ENCODE data around the gene ITGB3BP. TPM values are rescaled to one million over a fixed set of nuclear protein-coding genes. Genes with fewer than 3 reads are reported as not detected.

Gene ITGB3BP
- total RNA-seq, 1 donor from 2014 or later: 9.2 TPM

DNA sequence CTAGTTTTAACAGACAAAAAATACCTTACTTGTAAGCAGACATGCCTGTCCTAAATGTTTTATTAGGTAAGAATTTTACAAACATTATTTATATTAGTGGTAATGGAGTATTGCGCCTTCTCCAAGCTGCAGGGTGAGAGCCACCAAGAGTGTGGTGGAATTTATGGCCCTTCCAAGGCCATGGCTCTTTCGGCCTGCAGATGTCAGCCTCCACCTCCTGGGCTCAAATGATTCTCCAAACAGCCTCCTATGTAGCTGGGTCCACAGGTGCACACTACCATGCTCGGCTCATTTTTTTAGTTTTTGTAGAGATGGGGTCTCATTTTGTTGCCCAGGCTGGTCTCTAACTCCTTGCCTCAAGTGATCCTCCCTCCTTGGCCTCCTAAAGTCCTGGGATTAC is 56.3 kb downstream of the ITGB3BP start:
- DNase-seq (ENCODE audit: low read depth): no peak
- TF ChIP-seq, protein P1, sequence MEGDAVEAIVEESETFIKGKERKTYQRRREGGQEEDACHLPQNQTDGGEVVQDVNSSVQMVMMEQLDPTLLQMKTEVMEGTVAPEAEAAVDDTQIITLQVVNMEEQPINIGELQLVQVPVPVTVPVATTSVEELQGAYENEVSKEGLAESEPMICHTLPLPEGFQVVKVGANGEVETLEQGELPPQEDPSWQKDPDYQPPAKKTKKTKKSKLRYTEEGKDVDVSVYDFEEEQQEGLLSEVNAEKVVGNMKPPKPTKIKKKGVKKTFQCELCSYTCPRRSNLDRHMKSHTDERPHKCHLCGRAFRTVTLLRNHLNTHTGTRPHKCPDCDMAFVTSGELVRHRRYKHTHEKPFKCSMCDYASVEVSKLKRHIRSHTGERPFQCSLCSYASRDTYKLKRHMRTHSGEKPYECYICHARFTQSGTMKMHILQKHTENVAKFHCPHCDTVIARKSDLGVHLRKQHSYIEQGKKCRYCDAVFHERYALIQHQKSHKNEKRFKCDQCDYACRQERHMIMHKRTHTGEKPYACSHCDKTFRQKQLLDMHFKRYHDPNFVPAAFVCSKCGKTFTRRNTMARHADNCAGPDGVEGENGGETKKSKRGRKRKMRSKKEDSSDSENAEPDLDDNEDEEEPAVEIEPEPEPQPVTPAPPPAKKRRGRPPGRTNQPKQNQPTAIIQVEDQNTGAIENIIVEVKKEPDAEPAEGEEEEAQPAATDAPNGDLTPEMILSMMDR (IDR thresholded peaks at IDR 0.05; ENCODE audit: insufficient read depth, low read length, poor library complexity, severe bottlenecking): no peak
- H3K27me3 ChIP-seq (ENCODE audit: control insufficient read depth, insufficient read depth, low read length): no peaks in the 10 kb centered on the region
- no peak overlapping the region for H3K4me3 ChIP-seq (ENCODE audit: low read depth, low read length)
- no peaks in the 10 kb centered on the region for H3K36me3 ChIP-seq (ENCODE audit: control insufficient read depth, insufficient read depth, low read length)

DNA sequence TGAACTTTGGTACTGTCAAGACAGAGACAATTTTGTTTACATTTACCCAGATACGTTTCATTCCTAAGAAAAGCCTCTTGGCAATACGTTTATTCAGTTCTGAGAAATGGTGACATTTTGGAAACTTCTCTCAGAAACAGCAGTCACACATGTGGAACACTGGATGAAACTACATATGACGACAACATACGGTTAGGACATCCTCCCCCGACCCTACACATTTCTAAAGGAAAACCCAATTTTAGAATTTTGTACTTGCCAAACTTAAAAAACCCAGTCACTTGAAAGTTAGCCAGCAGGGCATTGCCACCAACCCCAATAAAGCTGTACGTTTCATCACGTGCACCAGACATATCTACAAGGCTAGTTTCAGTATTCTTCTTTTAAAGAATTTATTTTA is 56.8 kb downstream of the ITGB3BP start:
- no peaks in the 10 kb centered on the region for H3K36me3 ChIP-seq (ENCODE audit: control insufficient read depth, insufficient read depth, low read length)
- H3K27me3 ChIP-seq (ENCODE audit: control insufficient read depth, insufficient read depth, low read length): no peaks in the 10 kb centered on the region
- TF ChIP-seq, protein P1 (IDR thresholded peaks at IDR 0.05; ENCODE audit: insufficient read depth, low read length, poor library complexity, severe bottlenecking): no peak
- no peak for DNase-seq (ENCODE audit: low read depth)
- H3K4me3 ChIP-seq (ENCODE audit: low read depth, low read length): no peak overlapping the region

DNA sequence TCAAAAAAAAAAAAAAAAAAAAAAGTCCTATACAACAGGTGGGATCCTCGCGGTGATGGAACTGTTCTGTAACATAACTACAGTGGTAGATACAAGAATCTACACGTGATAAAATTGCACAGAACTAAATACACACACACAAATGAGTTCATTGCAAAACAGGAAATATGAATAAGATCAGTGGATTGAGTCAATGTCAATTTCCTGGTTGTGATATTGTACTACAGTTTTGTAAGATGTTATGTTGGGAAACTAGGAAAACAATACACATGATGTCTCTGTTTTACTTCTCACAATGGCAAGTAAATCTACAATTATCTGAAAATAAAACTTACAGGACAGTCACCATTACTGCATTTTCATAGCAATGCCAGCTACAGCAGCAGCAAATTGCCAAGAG is 59.8 kb downstream of the ITGB3BP start:
- TF ChIP-seq, protein P1 (IDR thresholded peaks at IDR 0.05; ENCODE audit: insufficient read depth, low read length, poor library complexity, severe bottlenecking): no peak
- no peak for DNase-seq (ENCODE audit: low read depth)
- Histone ChIP-seq H3K27me3 (ENCODE audit: control insufficient read depth, insufficient read depth, low read length) (no peaks in the 10 kb centered on the region), H3K36me3 (ENCODE audit: control insufficient read depth, insufficient read depth, low read length) (no peaks in the 10 kb centered on the region), H3K4me3 (ENCODE audit: low read depth, low read length) (no peak overlapping the region)

DNA sequence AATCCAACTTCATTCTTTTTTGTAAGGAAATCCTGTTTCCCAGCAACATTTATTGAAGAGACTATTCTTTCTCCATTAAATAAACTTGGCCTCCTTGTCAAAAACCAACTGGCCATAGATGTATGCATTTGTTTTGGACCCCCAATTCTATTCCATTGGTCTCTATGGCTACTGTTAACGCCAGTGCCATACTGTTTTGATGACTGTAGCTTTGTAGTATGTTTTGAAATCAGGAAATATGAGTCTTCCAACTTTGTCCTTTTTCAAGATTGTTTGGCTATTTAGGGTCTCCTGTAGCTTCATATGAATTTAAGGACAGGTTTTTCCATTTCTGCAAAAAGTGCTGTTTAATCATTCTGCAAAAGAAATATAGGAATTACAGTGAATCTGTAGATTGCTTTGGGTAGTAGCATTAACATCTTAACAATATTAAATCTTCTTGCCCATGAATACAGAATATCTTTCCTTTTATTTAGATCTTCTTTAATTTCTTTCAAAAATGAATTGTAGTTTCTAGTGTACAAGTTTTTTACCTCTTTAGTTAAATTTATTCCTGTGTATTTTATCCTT is 61.3 kb downstream of the ITGB3BP start:
- no peaks in the 10 kb centered on the region for H3K27me3 ChIP-seq (ENCODE audit: control insufficient read depth, insufficient read depth, low read length)
- H3K4me3 ChIP-seq (ENCODE audit: low read depth, low read length): no peak overlapping the region
- TF ChIP-seq, protein P1 (IDR thresholded peaks at IDR 0.05; ENCODE audit: insufficient read depth, low read length, poor library complexity, severe bottlenecking): no peak
- no peak for DNase-seq (ENCODE audit: low read depth)
- H3K36me3 ChIP-seq (ENCODE audit: control insufficient read depth, insufficient read depth, low read length): no peaks in the 10 kb centered on the region

DNA sequence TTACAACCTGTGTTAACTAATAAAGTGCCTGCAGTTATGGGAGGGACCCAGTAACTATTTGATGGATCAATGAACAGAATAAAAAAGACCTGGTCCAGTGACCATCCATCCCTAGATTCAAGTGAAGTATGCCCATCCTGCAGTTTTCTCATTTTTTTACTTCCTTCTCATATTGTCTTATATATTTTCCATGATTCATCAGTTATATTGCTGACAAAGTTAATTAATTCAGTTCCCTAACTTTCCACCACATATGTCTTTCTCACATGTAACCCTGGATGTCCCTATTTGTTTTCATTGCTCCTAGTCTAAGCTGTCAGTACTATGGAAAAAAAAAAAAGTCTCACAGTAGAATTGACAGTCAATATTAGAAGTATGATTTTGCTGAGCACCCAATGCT is 64.3 kb downstream of the ITGB3BP start:
- Histone ChIP-seq H3K36me3 (ENCODE audit: control insufficient read depth, insufficient read depth, low read length) (no peaks in the 10 kb centered on the region), H3K27me3 (ENCODE audit: control insufficient read depth, insufficient read depth, low read length) (no peaks in the 10 kb centered on the region), H3K4me3 (ENCODE audit: low read depth, low read length) (no peak overlapping the region)
- DNase-seq (ENCODE audit: low read depth): no peak
- TF ChIP-seq, protein P1 (IDR thresholded peaks at IDR 0.05; ENCODE audit: insufficient read depth, low read length, poor library complexity, severe bottlenecking): no peak

DNA sequence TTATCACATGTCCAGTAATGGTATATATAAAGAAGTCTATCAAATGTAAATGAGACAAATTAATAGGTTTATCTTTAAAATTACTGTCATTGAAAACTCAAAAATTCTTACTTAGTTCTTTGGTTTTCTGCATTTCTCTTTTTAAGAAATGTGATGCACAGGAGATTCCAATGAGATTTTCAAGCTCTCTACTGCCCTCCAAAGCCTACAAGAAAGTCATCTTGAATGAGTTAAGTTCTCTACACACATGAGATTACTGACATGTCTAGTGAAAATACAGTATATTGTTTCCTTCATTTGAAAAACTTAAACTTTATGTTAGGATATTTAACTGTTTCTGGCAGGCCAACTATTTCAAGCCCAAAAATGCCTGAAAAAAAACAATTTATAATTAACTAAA is 68.8 kb downstream of the ITGB3BP start:
- no peak overlapping the region for H3K4me3 ChIP-seq (ENCODE audit: low read depth, low read length)
- TF ChIP-seq, protein P1 (IDR thresholded peaks at IDR 0.05; ENCODE audit: insufficient read depth, low read length, poor library complexity, severe bottlenecking): peak; percentile 39
- no peak for DNase-seq (ENCODE audit: low read depth)
- H3K27me3 ChIP-seq (ENCODE audit: control insufficient read depth, insufficient read depth, low read length): no peaks in the 10 kb centered on the region
- H3K36me3 ChIP-seq (ENCODE audit: control insufficient read depth, insufficient read depth, low read length): no peaks in the 10 kb centered on the region

All from kidney epithelial cell (primary cell).